ENCODE measurements around the gene SLC6A9. TPM values are rescaled to one million over a fixed set of nuclear protein-coding genes. Genes with fewer than 3 reads are reported as not detected.

SLC6A9 gene
- total and polyA plus RNA-seq, 2 of the 8 experiments (the other 6 are each of a cell fraction or from before 2014, with no cell fraction given) = 20.2 to 24.2 TPM

DNA sequence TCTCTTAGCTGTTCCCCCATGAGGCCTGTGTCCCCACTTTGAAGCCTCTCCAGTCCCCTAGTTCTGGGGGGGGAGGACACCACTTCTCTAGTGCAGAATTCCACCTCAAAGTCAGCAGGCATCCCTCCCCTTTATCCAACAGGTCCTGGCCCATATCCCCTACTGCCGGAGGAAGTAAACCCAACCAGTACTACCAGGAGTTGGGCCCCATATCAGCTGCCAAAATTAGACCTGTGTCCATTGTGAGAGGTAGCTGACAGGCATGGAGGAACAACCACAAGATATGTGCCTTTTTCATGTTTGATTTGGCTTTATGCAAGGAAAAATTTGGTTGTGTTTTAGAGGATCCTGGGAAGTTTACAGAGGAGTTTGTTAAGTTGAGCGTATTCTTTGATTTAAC is 22.1 kb upstream of the SLC6A9 start:
- no peak for FAIRE-seq
- no peaks in the 10 kb centered on the region for H4K20me1 ChIP-seq (replicated peaks in 1 of 2; ENCODE audit: control insufficient read depth in 1 of 2, insufficient read depth in 2 of 2, low read length in 2 of 2)
- no peak overlapping the region for H2BK20ac ChIP-seq (ENCODE audit: low read length)
- H2AK5ac ChIP-seq (ENCODE audit: low read depth, low read length) = no peak overlapping the region
- H3K56ac ChIP-seq (replicated peaks; ENCODE audit: insufficient read length, low read depth, low read length) = no peak overlapping the region
- H3K79me1 ChIP-seq (ENCODE audit: low read depth, low read length) = no peaks in the 10 kb centered on the region
- no peak overlapping the region for H2AFZ ChIP-seq (ENCODE audit: low read length)
- ChIA-PET CTCF (ENCODE audit: partially characterized antibody) (interaction anchor here (0.6 to 16.4 kb wide), 3 partner anchors 19 to 298 kb away, joined by 3 to 478 read pairs (median 205); partner anchors contain the start of genes CCDC24 and SLC6A9), POLR2A (ENCODE audit: partially characterized antibody) (no interaction called here)
- no peak overlapping the region for H3K23ac ChIP-seq (ENCODE audit: insufficient read length)
- no peaks in the 10 kb centered on the region for H3K79me2 ChIP-seq (ENCODE audit: control insufficient read depth in 1 of 2, insufficient read depth in 2 of 2, low read length in 2 of 2)
- no peaks in the 10 kb centered on the region for H3K9me3 ChIP-seq (ENCODE audit: insufficient read depth in 2 of 2, low read depth in 1 of 2, low read length in 1 of 2)
- H2BK5ac ChIP-seq (ENCODE audit: low read depth, low read length) = no peak overlapping the region
- H3K4me2 ChIP-seq (ENCODE audit: insufficient read depth in 1 of 2, low read depth in 2 of 2, low read length in 2 of 2) = no peak overlapping the region
- no peak overlapping the region for H4K8ac ChIP-seq (ENCODE audit: extremely low read depth, insufficient read depth, low read length)
- 89% methylated on average over 2 of the region's 2 CpGs; no CpG with 5 or more reads in 1 of the 2 experiments for WGBS, 2 experiments (ENCODE audit: extremely low coverage in 1 of 2, insufficient coverage in 1 of 2, insufficient read length in 1 of 2, insufficient replicate concordance in 2 of 2, low coverage in 1 of 2, low lambda C conversion rate in 2 of 2, missing lambda C conversion rate in 1 of 2)
- no peak overlapping the region for H3K9ac ChIP-seq (replicated peaks in 1 of 4; ENCODE audit: extremely low read depth in 1 of 4, low read depth in 3 of 4, low read length in 3 of 4)
- DNase-seq (ENCODE audit: low read depth in 1 of 2, low spot score in 2 of 2) = no peak
- H3K27me3 ChIP-seq (replicated peaks in 1 of 4; ENCODE audit: control insufficient read depth in 3 of 4, extremely low read depth in 1 of 4, insufficient read depth in 3 of 4, low read length in 3 of 4) = no peaks in the 10 kb centered on the region; a peak in 2 of 7 replicates
- H4K91ac ChIP-seq (replicated peaks; ENCODE audit: insufficient read length, low read length) = no peak overlapping the region
- TF ChIP-seq RNF2 (IDR thresholded peaks at IDR 0.05; ENCODE audit: borderline replicate concordance, low read depth, low read length, missing control alignments, poor library complexity, severe bottlenecking) = no peak
- no peak for TF ChIP-seq POU5F1 (IDR thresholded peaks at IDR 0.05; ENCODE audit: low read depth, low read length)
- no peak for TF ChIP-seq CBX5 (IDR thresholded peaks at IDR 0.05; ENCODE audit: low read depth, low read length)
- TF ChIP-seq TEAD4 (IDR thresholded peaks at IDR 0.05; ENCODE audit: low read depth, low read length) = no peak
- TF ChIP-seq RFX5 (IDR thresholded peaks at IDR 0.05; ENCODE audit: borderline replicate concordance, low read depth, low read length) = no peak
- TF ChIP-seq SIRT6 (IDR thresholded peaks at IDR 0.05; ENCODE audit: low read length) = no peak
- no peak for TF ChIP-seq FOSL1 (IDR thresholded peaks at IDR 0.05; ENCODE audit: insufficient read depth, low read depth, low read length)
- TF ChIP-seq SP4 (IDR thresholded peaks at IDR 0.05; ENCODE audit: low read length) = no peak
- TF ChIP-seq POLR2AphosphoS5 (IDR thresholded peaks at IDR 0.05; ENCODE audit: low read depth, low read length) = no peak
- TF ChIP-seq ATF2 (IDR thresholded peaks at IDR 0.05; ENCODE audit: low read length) = no peak
- TF ChIP-seq JUN (IDR thresholded peaks at IDR 0.05; ENCODE audit: low read depth, low read length) = no peak
- TF ChIP-seq RAD21 (IDR thresholded peaks at IDR 0.05 in 1 of 2, conservative IDR thresholded peaks at IDR 0.05 in 1 of 2; ENCODE audit: low read depth in 2 of 2, low read length in 2 of 2) = no peak
- H3K4ac ChIP-seq (replicated peaks; ENCODE audit: insufficient read length, low read depth, low read length) = no peak overlapping the region
- H3K4me3 ChIP-seq (ENCODE audit: extremely low read depth in 1 of 4, insufficient read depth in 2 of 4, low read depth in 3 of 4, low read length in 4 of 4) = no peak overlapping the region
- H3K4me1 ChIP-seq (replicated peaks in 1 of 4; ENCODE audit: control insufficient read depth in 3 of 4, insufficient read depth in 4 of 4, low read length in 3 of 4) = peaks cover 0 to 3% (median under 1%) of the 10 kb centered on the region in 4 experiments; a peak in 1 of 7 replicates
- H3K18ac ChIP-seq (ENCODE audit: extremely low read depth, low read length) = no peak overlapping the region
- no peak overlapping the region for H3K14ac ChIP-seq (ENCODE audit: insufficient read length)
- H3K36me3 ChIP-seq (ENCODE audit: control insufficient read depth in 2 of 4, insufficient read depth in 4 of 4, low read length in 3 of 4) = no peaks in the 10 kb centered on the region
- H2BK120ac ChIP-seq (replicated peaks; ENCODE audit: low read depth, low read length) = no peak overlapping the region
- no peak overlapping the region for H4K5ac ChIP-seq (ENCODE audit: insufficient read length, low read depth, low read length)
- H2BK15ac ChIP-seq (ENCODE audit: low read length) = no peak overlapping the region
- no peaks in the 10 kb centered on the region for H3K23me2 ChIP-seq (ENCODE audit: low read depth, low read length)
- no peak overlapping the region for H3K27ac ChIP-seq (ENCODE audit: low read depth, low read length)
- no peak overlapping the region for H2BK12ac ChIP-seq (ENCODE audit: low read depth, low read length)

Data from H1 (cell line).